Measurements from ENCODE around the gene TUT7.
"Not testable (repeated sequence)": the region's sequence is repeated elsewhere in the genome, so short reads cannot be mapped to it uniquely, and the experiment has no call there.

Gene TUT7

DNA sequence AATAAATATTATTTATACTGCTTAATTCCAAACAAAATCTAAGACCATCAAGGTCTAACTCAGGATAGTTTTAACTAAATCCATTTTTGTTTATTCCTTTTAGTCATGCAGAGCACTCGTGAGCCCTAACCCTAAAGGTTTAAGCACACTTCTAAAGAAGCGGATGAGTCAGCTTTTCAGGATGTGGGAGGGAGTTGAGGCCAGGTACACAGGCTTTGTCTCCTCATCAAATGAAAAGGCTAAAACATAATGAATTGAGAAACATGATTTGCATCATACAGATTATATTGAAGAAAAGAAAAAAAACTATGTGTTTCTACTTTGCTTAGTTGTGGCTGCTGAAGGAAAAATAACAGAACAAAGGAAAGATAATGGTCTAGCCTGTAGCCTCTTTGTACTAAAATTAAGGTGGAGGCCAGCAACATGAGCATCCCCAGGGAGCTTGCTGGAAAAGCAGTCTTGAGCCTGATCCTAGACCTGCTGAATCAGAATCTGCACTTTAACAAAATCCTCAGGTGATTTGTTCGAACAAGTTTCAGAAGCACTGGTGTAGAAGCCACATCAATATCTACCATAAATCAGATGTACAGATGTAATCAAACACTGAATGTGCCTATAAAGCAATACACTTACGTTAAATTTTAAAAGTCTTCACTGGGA lies 50.8 kb downstream of the TUT7 start:
- FAIRE-seq (no peak), DNase-seq (ENCODE audit: insufficient read length, low spot score) (no peak)

- FAIRE-seq (no peak), DNase-seq (ENCODE audit: insufficient read length, low spot score) (no peak)
Measured at GRCh38 chr9:86301686-86302085, 52.5 kb downstream of the TUT7 start.

DNA sequence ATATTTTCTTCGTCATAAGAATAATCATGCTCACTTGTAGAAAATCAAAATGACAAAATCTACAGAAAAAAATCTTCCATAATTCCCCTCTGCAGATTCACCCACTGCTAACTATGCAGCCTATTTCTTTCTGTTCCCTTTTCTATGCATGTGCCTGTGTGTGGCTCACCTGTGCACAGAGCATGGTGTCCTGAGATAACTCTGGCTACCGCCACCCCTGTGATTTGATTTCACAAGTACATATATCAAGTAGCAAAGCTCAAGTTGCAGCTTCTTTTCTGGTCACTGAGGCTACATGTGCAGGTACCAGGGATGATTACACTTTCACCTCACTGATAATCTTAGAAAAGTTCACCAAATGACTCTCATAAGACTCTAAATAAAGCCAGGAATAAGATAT lies 53.5 kb downstream of the TUT7 start:
- FAIRE-seq (no peak), DNase-seq (ENCODE audit: insufficient read length, low spot score) (no peak)

- FAIRE-seq (no peak), DNase-seq (ENCODE audit: insufficient read length, low spot score) (no peak)
Measured at GRCh38 chr9:86298873-86299272, 55.3 kb downstream of the TUT7 start.

DNA sequence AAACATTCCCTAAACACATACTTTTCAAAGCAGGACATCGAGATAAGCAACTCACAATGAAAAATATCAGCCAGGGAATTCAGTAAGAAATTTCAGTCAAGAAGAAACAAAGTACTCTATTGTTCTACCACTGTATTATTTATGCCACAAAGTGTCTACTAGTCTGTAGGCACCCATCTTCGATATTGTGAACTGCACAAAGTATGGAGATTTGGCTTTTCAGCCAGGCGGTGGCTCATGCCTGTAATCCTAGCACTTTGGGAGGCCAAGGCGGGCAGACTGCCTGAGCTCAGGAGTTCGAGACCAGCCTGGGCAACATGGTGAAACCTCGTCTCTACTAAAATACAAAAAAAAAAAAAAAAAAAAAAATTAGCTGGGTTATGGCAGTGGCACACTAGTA lies 63.9 kb downstream of the TUT7 start:
- not testable (repeated sequence) for DNase-seq (ENCODE audit: insufficient read length, low spot score); FAIRE-seq

DNA sequence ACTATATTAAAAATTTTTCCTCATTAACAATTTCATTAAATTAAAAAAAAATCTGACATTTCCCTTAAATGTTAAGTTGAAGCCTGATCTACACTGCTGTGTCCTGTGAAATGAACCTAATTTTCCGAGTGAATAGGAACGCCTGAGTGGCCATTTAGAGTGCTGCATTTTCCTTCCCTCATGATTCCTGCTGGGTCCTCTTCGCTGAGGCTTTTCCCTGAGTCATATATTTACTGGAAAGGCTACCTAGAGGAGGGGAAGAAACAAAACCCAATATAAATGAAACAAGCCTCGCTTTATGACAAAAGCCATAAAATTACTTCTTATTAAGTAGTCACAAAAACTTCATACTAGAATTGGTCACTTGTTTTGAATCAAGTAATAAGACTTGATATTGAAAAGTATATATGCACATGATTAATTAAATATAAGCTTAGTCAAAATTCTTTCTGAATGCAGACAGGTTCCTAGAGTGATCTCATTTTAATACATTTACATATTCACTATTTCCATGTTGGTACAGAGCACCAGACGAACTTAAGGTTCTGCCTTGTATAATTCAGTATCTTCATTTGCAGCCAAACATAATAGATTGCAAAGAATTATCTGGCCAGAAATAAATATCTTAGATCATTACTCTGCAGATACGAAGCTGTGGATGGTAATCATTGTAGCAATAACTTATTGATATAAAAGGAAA lies 65.6 kb downstream of the TUT7 start:
- DNase-seq (ENCODE audit: insufficient read length, low spot score): no peak
- no peak for FAIRE-seq

- FAIRE-seq (no peak), DNase-seq (ENCODE audit: insufficient read length, low spot score) (peak; percentile 8)
Measured at GRCh38 chr9:86287013-86287412, 67.2 kb downstream of the TUT7 start.

- FAIRE-seq (no peak), DNase-seq (ENCODE audit: insufficient read length, low spot score) (no peak)
Measured at GRCh38 chr9:86286278-86286677, 67.9 kb downstream of the TUT7 start.

DNA sequence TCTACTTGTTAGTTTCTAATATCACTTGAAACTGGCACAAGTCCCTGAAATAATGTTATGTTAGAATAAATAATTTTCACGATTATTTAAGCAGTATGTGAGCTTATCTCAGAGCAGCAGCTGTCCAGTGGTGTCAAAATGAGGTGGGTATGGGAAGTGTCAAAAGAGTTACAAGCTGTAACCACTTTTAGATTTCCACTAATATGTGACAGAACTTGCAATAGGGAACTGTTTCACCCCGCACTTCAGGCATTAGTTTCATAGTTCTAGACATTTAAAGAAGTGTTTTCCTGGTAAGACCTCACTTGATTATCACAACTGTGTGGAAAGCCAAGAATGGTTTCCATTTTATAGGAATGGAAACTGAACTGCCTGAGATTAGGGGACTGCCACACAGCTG lies 68.9 kb downstream of the TUT7 start:
- FAIRE-seq (no peak), DNase-seq (ENCODE audit: insufficient read length, low spot score) (no peak)

DNA sequence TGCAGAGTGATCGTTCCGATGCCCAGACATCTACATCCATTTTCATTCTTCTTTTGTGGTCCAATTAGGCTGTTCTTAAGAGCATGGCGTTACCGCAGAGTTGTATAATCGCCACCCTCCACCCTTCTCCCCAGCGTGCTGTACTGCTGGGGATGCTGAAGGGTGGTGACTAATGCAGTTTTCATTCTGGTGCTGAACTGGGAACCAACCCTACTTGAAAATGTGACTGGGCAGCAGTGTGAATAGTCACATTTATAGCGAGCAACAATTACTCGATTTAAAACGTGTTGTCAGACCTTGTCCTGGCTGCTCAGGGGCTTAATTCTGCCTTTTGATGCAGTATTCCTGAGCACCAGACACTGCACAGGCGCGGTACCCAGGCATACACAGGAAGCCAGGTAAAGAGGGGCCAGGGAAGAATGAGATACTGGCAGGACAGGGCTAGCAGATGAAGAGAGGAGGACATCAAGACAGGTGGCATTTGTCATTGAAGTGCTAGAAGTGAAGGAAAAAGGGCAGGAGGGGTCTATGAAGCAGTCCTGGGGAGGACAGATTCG lies 71.2 kb downstream of the TUT7 start:
- DNase-seq (ENCODE audit: insufficient read length, low spot score) (no peak), FAIRE-seq (no peak)

DNA sequence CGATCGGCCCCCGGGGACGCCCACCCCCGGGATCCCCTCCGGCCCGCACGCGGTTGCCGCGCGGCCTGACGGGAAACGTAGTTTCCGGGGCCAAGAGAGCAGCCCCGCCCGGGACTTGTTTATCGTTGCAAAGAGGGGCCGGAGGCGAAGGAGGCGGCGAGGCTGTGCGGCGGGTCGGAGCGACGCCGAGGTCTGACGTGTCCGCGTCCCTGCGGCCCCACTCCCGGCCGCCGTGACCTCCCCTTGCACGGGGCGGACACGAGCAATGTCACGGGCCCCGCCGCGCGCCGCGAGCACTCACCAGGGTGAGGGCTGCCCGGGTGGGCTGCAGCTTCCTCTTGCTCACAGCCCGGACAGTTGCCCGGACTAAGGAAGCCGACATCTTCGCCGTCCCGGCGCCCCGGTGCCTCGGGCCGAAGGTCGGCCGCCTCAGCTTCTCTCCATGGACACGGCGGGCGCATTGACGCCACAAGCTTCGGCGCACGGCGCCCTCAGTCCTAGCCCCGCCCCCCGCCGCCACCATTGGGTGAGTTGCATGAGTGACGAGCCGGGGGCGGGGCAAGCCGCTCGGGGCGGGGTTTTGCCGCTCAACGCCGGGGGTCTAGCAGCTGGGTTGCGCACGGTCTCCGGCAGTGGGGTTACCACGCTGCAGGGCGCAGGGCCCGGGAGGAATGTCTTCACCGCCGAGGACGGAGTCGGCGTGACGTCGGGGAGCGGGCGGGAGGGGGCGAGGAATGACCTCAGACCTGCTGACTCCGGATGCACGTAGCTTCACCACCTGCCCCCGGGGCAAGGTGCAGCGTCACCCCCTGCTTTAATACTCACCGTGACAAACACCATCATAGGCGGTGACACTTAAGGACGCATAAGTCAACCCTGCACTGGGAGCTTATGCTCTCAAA lies 71.9 kb downstream of the TUT7 start, which contains the start of gene ISCA1:
Gene ISCA1 (minus strand): TSS at position 462 of the 902 bp plus-strand sequence. CDS start 80 bp downstream, at position 382.
- no peak for FAIRE-seq
- peak; percentile 78 for DNase-seq (ENCODE audit: insufficient read length, low spot score)

DNA sequence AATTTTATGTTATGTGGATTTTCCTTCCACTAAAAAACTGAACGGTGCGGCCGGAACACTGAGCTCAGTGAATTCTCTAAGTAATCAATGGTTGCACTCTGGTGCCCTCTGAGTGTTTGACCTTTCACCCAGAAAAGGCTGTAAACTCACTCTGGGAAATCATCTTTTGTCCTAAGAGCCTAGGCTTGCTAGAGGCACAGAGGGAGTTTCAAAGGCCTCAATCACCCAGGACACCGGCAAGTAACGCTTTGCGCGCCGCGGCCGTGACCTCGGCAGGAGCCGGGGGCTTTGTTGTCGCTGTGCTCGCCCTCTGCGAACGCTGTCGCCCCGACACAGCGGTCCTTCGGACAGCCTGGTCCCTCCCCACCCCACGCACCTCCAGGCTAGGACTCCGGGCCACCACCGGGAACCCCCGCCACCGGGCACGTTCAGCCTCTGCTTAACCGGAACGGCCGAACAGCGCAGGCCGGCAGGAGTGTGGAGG lies 72.6 kb downstream of the TUT7 start:
- DNase-seq (ENCODE audit: insufficient read length, low spot score) (peak; percentile 5), FAIRE-seq (no peak)

GRCh38 chr9:86280580-86280979 lies 73.6 kb downstream of the TUT7 start:
- FAIRE-seq (no peak), DNase-seq (ENCODE audit: insufficient read length, low spot score) (no peak)

DNA sequence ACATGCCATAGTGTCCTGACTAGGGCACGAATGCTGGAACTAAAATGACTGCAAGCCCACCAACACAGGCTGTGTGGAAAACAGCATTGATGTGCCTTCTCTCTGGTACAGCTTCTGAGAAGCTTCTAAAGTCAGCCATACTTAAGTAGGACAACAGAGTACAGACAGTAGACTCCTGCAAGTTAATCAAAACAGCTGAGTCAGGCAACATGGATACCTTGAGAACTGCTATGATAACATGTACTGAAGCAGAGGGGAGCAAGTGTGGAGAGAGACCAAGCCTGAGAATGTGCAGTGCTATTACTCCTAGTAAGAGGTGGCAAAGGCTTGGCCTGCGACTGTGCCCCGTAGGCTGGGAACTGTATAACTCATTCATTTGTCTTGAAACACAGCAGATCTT lies 74.4 kb downstream of the TUT7 start:
- DNase-seq (ENCODE audit: insufficient read length, low spot score) (no peak), FAIRE-seq (no peak)

DNA sequence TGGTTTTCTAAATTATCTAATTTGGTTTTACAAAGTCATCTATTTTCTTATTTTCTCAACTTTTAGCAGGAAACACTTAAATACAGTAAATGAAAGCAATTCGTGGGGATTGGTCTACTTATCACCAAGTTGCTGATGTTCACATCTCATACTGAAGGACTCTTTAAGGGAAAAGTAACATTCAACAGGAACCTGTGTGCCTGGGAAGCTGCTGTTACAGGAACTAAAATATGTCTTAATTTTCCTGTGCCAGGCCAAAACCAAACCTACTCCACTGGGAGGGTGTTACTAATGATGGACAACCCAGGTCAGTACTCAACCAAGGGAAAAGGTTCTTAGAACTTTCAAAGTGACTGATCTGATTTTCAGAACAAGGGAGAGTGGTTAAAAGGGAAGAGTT lies 77.1 kb downstream of the TUT7 start:
- DNase-seq (ENCODE audit: insufficient read length, low spot score): no peak
- FAIRE-seq: no peak

- DNase-seq (ENCODE audit: insufficient read length, low spot score): no peak
- no peak for FAIRE-seq
Measured at GRCh38 chr9:86275962-86276361, 78.2 kb downstream of the TUT7 start.

DNA sequence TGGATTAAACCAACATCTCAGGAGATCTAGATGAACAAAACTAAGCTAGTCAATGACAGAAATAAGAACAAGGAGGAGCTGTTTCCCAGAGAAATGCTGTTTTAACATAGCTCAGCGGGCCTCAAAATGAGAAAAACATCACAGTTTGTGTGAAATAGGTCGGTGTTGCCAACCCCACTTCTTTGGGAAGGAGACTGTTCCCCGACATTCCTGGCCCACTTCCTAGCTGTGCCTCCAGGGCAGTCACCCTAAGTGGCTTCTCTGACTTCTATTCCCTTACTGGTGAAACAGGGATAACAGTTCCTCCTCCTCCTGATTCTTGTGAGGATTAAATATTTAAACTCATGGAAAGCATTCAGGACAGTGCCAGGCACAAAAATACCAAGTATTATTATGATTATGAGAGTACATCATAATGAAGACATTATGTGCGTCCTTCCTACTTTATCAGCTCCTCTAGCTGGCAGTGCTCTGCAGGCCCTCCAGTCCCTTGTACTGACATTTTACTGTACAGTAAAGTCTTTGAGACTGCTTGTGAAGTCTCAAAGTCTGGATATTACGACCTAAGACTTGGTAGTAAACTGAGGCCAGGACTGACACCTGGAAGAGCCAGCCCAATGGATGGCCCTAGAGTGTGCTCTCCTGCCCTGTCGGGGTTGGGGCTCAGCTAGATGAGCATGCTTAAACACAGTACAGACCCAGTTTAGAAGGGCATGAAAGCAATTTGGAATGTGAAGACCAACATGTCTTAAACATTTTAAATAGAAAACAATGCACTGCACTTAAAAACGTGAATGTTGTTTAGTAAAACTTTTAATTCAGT lies 79.2 kb downstream of the TUT7 start:
- FAIRE-seq (no peak), DNase-seq (ENCODE audit: insufficient read length, low spot score) (no peak)

DNA sequence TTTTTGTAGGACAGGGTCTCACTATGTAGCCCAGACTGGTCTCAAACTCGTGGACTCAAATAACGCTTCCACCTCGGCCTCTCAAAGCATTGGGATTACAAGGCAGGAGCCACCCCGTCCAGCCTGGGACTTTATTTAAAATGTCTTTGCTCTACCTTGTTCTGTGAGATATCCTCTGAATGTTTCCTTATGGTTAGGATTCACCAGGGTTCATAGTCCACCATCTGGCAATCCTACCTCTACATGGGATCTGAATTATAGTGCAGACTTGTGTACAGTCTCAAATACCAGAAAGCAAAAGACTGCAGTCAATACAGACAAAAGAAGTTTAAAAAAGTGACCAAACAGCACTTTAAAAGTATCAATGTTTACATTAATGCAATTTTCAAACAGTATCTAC lies 82.0 kb downstream of the TUT7 start:
- no peak for FAIRE-seq
- DNase-seq (ENCODE audit: insufficient read length, low spot score): no peak

DNA sequence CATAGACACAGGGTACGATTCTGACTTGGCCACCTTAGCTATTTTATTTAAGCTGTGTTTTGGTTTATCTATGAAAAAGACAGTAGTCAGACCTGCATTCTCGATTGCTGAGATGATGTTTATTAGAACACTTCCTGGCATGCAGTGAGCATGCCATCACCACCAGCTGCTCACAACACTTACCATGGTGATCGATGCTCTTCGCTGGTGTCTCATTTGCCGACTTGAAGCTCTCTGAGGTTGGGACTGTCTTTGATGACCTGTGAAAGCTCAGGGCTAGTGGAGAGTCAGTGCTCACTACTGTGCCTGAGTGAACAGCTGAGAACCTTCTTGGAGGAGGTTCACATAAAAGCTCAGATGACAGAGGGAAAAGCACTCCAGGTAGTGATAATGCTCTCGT lies 90.3 kb downstream of the TUT7 start:
- FAIRE-seq (no peak), DNase-seq (ENCODE audit: insufficient read length, low spot score) (no peak)

DNA sequence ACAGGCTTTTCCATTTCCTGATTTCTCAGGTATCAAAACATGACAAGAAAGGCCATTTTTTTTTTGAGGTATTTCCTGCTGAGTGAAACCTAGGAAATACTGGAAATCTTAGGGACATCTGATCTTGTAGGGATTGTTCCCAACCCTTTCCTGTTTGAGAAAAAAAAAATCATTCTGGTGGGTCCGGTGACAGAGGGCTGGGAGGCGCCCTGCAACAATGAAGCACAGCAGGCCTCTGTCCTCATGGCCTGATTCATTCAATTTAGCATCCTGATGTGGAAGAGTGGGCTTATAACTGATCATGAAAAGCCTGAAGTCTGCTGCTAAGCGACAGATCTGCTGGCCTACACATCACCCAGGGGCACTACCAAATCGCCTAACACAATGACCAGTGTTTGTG lies 91.7 kb downstream of the TUT7 start:
- FAIRE-seq: no peak
- DNase-seq (ENCODE audit: insufficient read length, low spot score): no peak

Measured in HTR-8/SVneo (cell line).